Loucy (cell line): ENCODE data around the gene MAK.

Experiments
- H2AFZ ChIP-seq: fragments of 200-600 bp; sonication (generic); 2 replicates; pipeline ENCODE4 v1.6.0; 2016; ENCODE audit warnings: antibody characterized with exemption, mild to moderate bottlenecking, low read length, moderate library complexity
- H3F3A ChIP-seq: fragments of 200-600 bp; 2 replicates; pipeline ENCODE4 v1.6.0; 2016; ENCODE audit warnings: antibody characterized with exemption, low read depth, mild to moderate bottlenecking
- H3K27me3 ChIP-seq: fragments of 200-600 bp; sonication (generic); 2 replicates; pipeline ENCODE4 v1.6.1; 2014; ENCODE audit warnings: low read length, mild to moderate bottlenecking; ENCODE audit not compliant: insufficient read depth, poor library complexity, severe bottlenecking
- H3K36me3 ChIP-seq: fragments of 200-600 bp; sonication (generic); 2 replicates; pipeline ENCODE4 v1.6.1; 2016; ENCODE audit warnings: low read length; ENCODE audit not compliant: insufficient read depth
- H3K4me1 ChIP-seq: fragments of 200-600 bp; sonication (generic); 2 replicates; pipeline ENCODE4 v1.5.1; 2014; ENCODE audit warnings: low read length, mild to moderate bottlenecking; ENCODE audit not compliant: insufficient read depth, poor library complexity, severe bottlenecking
- H3K4me2 ChIP-seq: fragments of 200-600 bp; sonication (generic); 2 replicates; pipeline ENCODE4 v1.6.0; 2014; ENCODE audit warnings: antibody characterized with exemption, low read length, low read depth, mild to moderate bottlenecking; ENCODE audit not compliant: poor library complexity, severe bottlenecking
- H3K4me3 ChIP-seq: fragments of 200-600 bp; sonication (generic); 2 replicates; pipeline ENCODE4 v1.5.1; 2014; ENCODE audit warnings: low read length, mild to moderate bottlenecking, mixed read lengths; ENCODE audit not compliant: poor library complexity, severe bottlenecking
- H3K79me2 ChIP-seq: fragments of 200-600 bp; sonication (generic); 2 replicates; pipeline ENCODE4 v1.6.1; 2014; ENCODE audit warnings: low read length; ENCODE audit not compliant: insufficient read depth
- H3K9ac ChIP-seq: fragments of 200-600 bp; sonication (generic); 2 replicates; pipeline ENCODE4 v1.6.0; 2014; ENCODE audit warnings: mild to moderate bottlenecking, low read depth, low read length, moderate library complexity; ENCODE audit not compliant: poor library complexity, severe bottlenecking
- H3K9me2 ChIP-seq: fragments of 200-600 bp; sonication (generic); replicated peaks from 2 replicates; pipeline ENCODE4 v1.6.1; 2016; ENCODE audit warnings: low read depth, low read length, mixed read lengths
- H3K9me3 ChIP-seq: fragments of 200-600 bp; sonication (generic); 2 replicates; pipeline ENCODE4 v1.6.1; 2014; ENCODE audit warnings: mild to moderate bottlenecking, antibody characterized with exemption, low read length, low read depth; ENCODE audit not compliant: insufficient read depth
- H4K20me1 ChIP-seq: fragments of 200-600 bp; sonication (generic); 2 replicates; pipeline ENCODE4 v1.6.0; 2014; ENCODE audit warnings: antibody characterized with exemption, low read length, mild to moderate bottlenecking; ENCODE audit not compliant: insufficient read depth, poor library complexity, severe bottlenecking
- CTCF ChIP-seq: fragments of 200-600 bp; sonication (generic); conservative IDR thresholded peaks from 2 replicates; pipeline ENCODE4 v1.5.1; 2014; ENCODE audit warnings: mild to moderate bottlenecking, antibody characterized with exemption, low read length
- EZH2phosphoT487 ChIP-seq: fragments of 200-600 bp; IDR thresholded peaks from 2 replicates; pipeline ENCODE4 v1.6.1; 2018; ENCODE audit warnings: antibody characterized with exemption, mild to moderate bottlenecking, moderate library complexity, borderline replicate concordance

MAK gene

GRCh38 chr6:10875026-10875425 is 36.7 kb upstream of the MAK start:
- H3K4me3 ChIP-seq = no peak overlapping the region
- no peaks in the 10 kb centered on the region for H3K4me1 ChIP-seq
- no peak overlapping the region for H3K9ac ChIP-seq
- no peaks in the 10 kb centered on the region for H3K9me3 ChIP-seq
- H4K20me1 ChIP-seq = no peaks in the 10 kb centered on the region
- no peak overlapping the region for H2AFZ ChIP-seq
- H3K79me2 ChIP-seq = no peaks in the 10 kb centered on the region
- TF ChIP-seq CTCF (no peak), EZH2phosphoT487 (no peak)
- no peak overlapping the region for H3K4me2 ChIP-seq
- no peaks in the 10 kb centered on the region for H3F3A ChIP-seq
- no peaks in the 10 kb centered on the region for H3K9me2 ChIP-seq
- no peaks in the 10 kb centered on the region for H3K27me3 ChIP-seq
- no peaks in the 10 kb centered on the region for H3K36me3 ChIP-seq

GRCh38 chr6:10874207-10874606 is 35.9 kb upstream of the MAK start:
- H3K4me2 ChIP-seq = no peak overlapping the region

GRCh38 chr6:10873374-10873773 is 35.0 kb upstream of the MAK start:
- Histone ChIP-seq H3K9ac (no peak overlapping the region), H2AFZ (no peak overlapping the region), H3K4me1 (no peaks in the 10 kb centered on the region), H3K36me3 (no peaks in the 10 kb centered on the region), H3K79me2 (no peaks in the 10 kb centered on the region), H3K9me3 (no peaks in the 10 kb centered on the region), H3K27me3 (no peaks in the 10 kb centered on the region), H3K9me2 (no peaks in the 10 kb centered on the region), H3K4me3 (no peak overlapping the region), H4K20me1 (no peaks in the 10 kb centered on the region), H3K4me2 (no peak overlapping the region), H3F3A (no peaks in the 10 kb centered on the region)
- TF ChIP-seq EZH2phosphoT487 (no peak), CTCF (no peak)

More at GRCh38 chr6:10874207-10874606, 35.9 kb upstream of the MAK start:
- Histone ChIP-seq H3K79me2 (no peaks in the 10 kb centered on the region), H3K4me1 (no peaks in the 10 kb centered on the region), H4K20me1 (no peaks in the 10 kb centered on the region), H3K4me3 (no peak overlapping the region), H3F3A (no peaks in the 10 kb centered on the region), H3K27me3 (no peaks in the 10 kb centered on the region), H3K9me3 (no peaks in the 10 kb centered on the region), H3K9ac (no peak overlapping the region), H2AFZ (no peak overlapping the region), H3K36me3 (no peaks in the 10 kb centered on the region), H3K9me2 (no peaks in the 10 kb centered on the region)
- no peak for TF ChIP-seq EZH2phosphoT487
- TF ChIP-seq CTCF = no peak
